ENCODE data around the gene KCNH5. TPM values are rescaled to one million over a fixed set of nuclear protein-coding genes. Genes with fewer than 3 reads are reported as not detected.

Gene KCNH5
- total and polyA plus RNA-seq, 4 donors: not detected

- H3K4me1 ChIP-seq (ENCODE audit: control insufficient read depth in 4 of 4, insufficient read depth in 4 of 4, low read length in 3 of 4): no peaks in the 10 kb centered on the region
- no peak overlapping the region for H3K27ac ChIP-seq (ENCODE audit: low read depth in 1 of 2, low read length in 2 of 2)
- WGBS: 72% methylated on average over 8 of the region's 8 CpGs
- H3K9me3 ChIP-seq (ENCODE audit: control insufficient read depth in 4 of 4, low read length in 3 of 4): no peaks in the 10 kb centered on the region
- TF ChIP-seq MAX (IDR thresholded peaks at IDR 0.05) (no peak), TAF1 (conservative IDR thresholded peaks at IDR 0.05) (no peak), GABPA (IDR thresholded peaks at IDR 0.05 in 1 of 2, conservative IDR thresholded peaks at IDR 0.05 in 1 of 2) (no peak), FOXA2 (IDR thresholded peaks at IDR 0.05) (no peak), ATF3 (IDR thresholded peaks at IDR 0.05) (no peak), ZBTB33 (IDR thresholded peaks at IDR 0.05) (no peak), HNF4A (conservative IDR thresholded peaks at IDR 0.05) (no peak), FOXA1 (IDR thresholded peaks at IDR 0.05) (no peak), RAD21 (IDR thresholded peaks at IDR 0.05) (no peak), EGR1 (IDR thresholded peaks at IDR 0.05; ENCODE audit: low read depth in 2 of 2) (no peak), CTCF (IDR thresholded peaks at IDR 0.05; ENCODE audit: low read depth, low read length, missing input control) (no peak), JUND (IDR thresholded peaks at IDR 0.05) (no peak), YY1 (IDR thresholded peaks at IDR 0.05) (no peak), RXRA (IDR thresholded peaks at IDR 0.05) (no peak), SP1 (IDR thresholded peaks at IDR 0.05) (no peak), NR2F2 (IDR thresholded peaks at IDR 0.05) (no peak), REST (IDR thresholded peaks at IDR 0.05) (no peak)
- H3K4me3 ChIP-seq (ENCODE audit: low read depth in 1 of 3, low read length in 3 of 3): no peak overlapping the region
- H3K9ac ChIP-seq (ENCODE audit: low read depth in 1 of 2, low read length in 2 of 2): no peak overlapping the region
- H3K27me3 ChIP-seq (ENCODE audit: control insufficient read depth in 4 of 4, insufficient read depth in 4 of 4, low read length in 3 of 4): no peaks in the 10 kb centered on the region
- H3K36me3 ChIP-seq (ENCODE audit: control insufficient read depth in 4 of 4, insufficient read depth in 3 of 4, low read depth in 1 of 4, low read length in 3 of 4): no peaks in the 10 kb centered on the region
- DNase-seq (ENCODE audit: low spot score): no peak
Observed at GRCh38 chr14:62736048-62737043, 308.9 kb downstream of the KCNH5 start.

Data from liver (tissue), 9 donors.